AG04449 (cell line): ENCODE results near the gene PAIP2.

ENCODE experiments used
- CTCF ChIA-PET: fragments of 350-600 bp; formaldehyde crosslinking; extraction: SDS; loops from one replicate; lab custom pipeline; 2021; ENCODE audit warnings: antibody characterized with exemption; lab: Yijun Ruan, JAX
- POLR2A ChIA-PET: fragments of 400-600, 350-600 bp; formaldehyde crosslinking; extraction: SDS; loops from one replicate; lab custom pipeline; 2020; ENCODE audit warnings: antibody characterized with exemption, inconsistent platforms; lab: Yijun Ruan, JAX
- DNase-seq: peaks from one replicate; pipeline ENCODE4 v3.0.0-alpha.2; 2010; ENCODE audit warnings: low read depth, low spot score
- H3K4me3 ChIP-seq: 2 replicates; pipeline ENCODE4 v1.5.1; 2011; ENCODE audit warnings: low read depth, mild to moderate bottlenecking, control low read depth, low read length
- CTCF ChIP-seq: IDR thresholded peaks from one replicate; pipeline ENCODE4 v1.5.1; 2011; ENCODE audit warnings: mild to moderate bottlenecking, moderate library complexity, low read length, control low read depth, inconsistent platforms; ENCODE audit not compliant: insufficient read depth; ENCODE audit errors: missing control alignments

PAIP2 gene

GRCh38 chr5:139374909-139375308 lies 33.3 kb downstream of the PAIP2 start:
- no peak overlapping the region for H3K4me3 ChIP-seq
- ChIA-PET CTCF (interaction anchor here (1.0 kb wide), 1 partner anchor 16 kb away, joined by 4 read pairs; no protein-coding TSS in a partner anchor), POLR2A (interaction anchor here (0.7 kb wide), 1 partner anchor 101 kb away, joined by 3 read pairs; no protein-coding TSS in a partner anchor)
- TF ChIP-seq CTCF, result no peak
- DNase-seq, result no peak

GRCh38 chr5:139376364-139376763 lies 34.7 kb downstream of the PAIP2 start:
- no peak for DNase-seq
- TF ChIP-seq CTCF, result no peak
- H3K4me3 ChIP-seq, result no peak overlapping the region
- ChIA-PET POLR2A (interaction anchor here (0.6 kb wide), 1 partner anchor 952 kb away, joined by 3 read pairs; no protein-coding TSS in a partner anchor), CTCF (interaction anchor here (1.3 kb wide), 1 partner anchor 15 kb away, joined by 3 read pairs; no protein-coding TSS in a partner anchor)

- CTCF ChIA-PET, result interaction anchor here (1.3 kb wide), 1 partner anchor 14 kb away, joined by 3 read pairs; no protein-coding TSS in a partner anchor
Measured at GRCh38 chr5:139377226-139377625, 35.6 kb downstream of the PAIP2 start.

GRCh38 chr5:139378101-139378825 lies 36.6 kb downstream of the PAIP2 start:
- TF ChIP-seq CTCF, result no peak
- POLR2A ChIA-PET, result no interaction called here

More at GRCh38 chr5:139377226-139377625, 35.6 kb downstream of the PAIP2 start:
- DNase-seq, result no peak
- H3K4me3 ChIP-seq, result no peak overlapping the region
- no peak for TF ChIP-seq CTCF
- POLR2A ChIA-PET, result no interaction called here

GRCh38 chr5:139378941-139379361 lies 37.3 kb downstream of the PAIP2 start:
- ChIA-PET CTCF (interaction anchor here (1.3 kb wide), 1 partner anchor 16 kb away, joined by 4 read pairs; the partner anchor contains the start of gene PROB1), POLR2A (no interaction called here)
- no peak overlapping the region for H3K4me3 ChIP-seq
- DNase-seq, result no peak
- no peak for TF ChIP-seq CTCF

More at GRCh38 chr5:139378101-139378825, 36.6 kb downstream of the PAIP2 start:
- DNase-seq, result no peak
- CTCF ChIA-PET, result interaction anchor here (1.3 kb wide), 1 partner anchor 17 kb away, joined by 4 read pairs; the partner anchor contains the start of gene PROB1
- H3K4me3 ChIP-seq, result no peak overlapping the region

GRCh38 chr5:139379626-139380449 lies 38.2 kb downstream of the PAIP2 start:
- DNase-seq, result no peak
- CTCF ChIA-PET, result no interaction called here

More at GRCh38 chr5:139379626-139380449, 38.2 kb downstream of the PAIP2 start:
- no peak for TF ChIP-seq CTCF
- H3K4me3 ChIP-seq, result no peak overlapping the region
- POLR2A ChIA-PET, result no interaction called here
